Skin of body (tissue), 3 donors: ENCODE data around the gene ATP6V0A1. TPM values are rescaled to one million over a fixed set of nuclear protein-coding genes. Genes with fewer than 3 reads are reported as not detected.
A peak's percentile ranks its signal among the peaks of the same experiment; 100 is the strongest.

Experiments
- DNase-seq: peaks from one replicate; lab custom pipeline; 2025; lab: John Stamatoyannopoulos, UW
- small RNA-seq: library from RNA; depleted of rRNA; stranded (forward); fragments of <200 nt; gene quantifications from one replicate; pipeline ENCODE3, GENCODE V24; 2014; ENCODE audit warnings: low replicate concordance
- total RNA-seq: library from RNA; depleted of rRNA; stranded (reverse); fragments of >200 nt; gene quantifications from one replicate; pipeline ENCODE4 v1.2.3, GENCODE V29; 2014

ATP6V0A1 gene
- total RNA-seq, 1 donor from 2014 or later = 84.6 TPM

GRCh38 chr17:42559075-42559474 is 100.4 kb downstream of the ATP6V0A1 start:
- no peak for DNase-seq

GRCh38 chr17:42560246-42560645 is 101.6 kb downstream of the ATP6V0A1 start:
- no peak for DNase-seq

GRCh38 chr17:42561897-42562387 is 103.3 kb downstream of the ATP6V0A1 start, which contains the start of gene COASY:
COASY (plus strand) TSS chr17:42562148; CDS start chr17:42562623, 475 bp downstream.
- peak; percentile 98 for DNase-seq

GRCh38 chr17:42562388-42563142 is 103.9 kb downstream of the ATP6V0A1 start:
- DNase-seq = no peak

- DNase-seq = no peak
These were observed 104.4 kb downstream of the ATP6V0A1 start for GRCh38 chr17:42563143-42563509.

- DNase-seq = no peak
These were observed 104.9 kb downstream of the ATP6V0A1 start for GRCh38 chr17:42563543-42563942.

GRCh38 chr17:42563950-42564349 is 105.3 kb downstream of the ATP6V0A1 start:
- no peak for DNase-seq

GRCh38 chr17:42564815-42565522 is 106.3 kb downstream of the ATP6V0A1 start:
- no peak for DNase-seq

- no peak for DNase-seq
These were observed 107.0 kb downstream of the ATP6V0A1 start for GRCh38 chr17:42565523-42566214.

- DNase-seq = no peak
These were observed 107.7 kb downstream of the ATP6V0A1 start for GRCh38 chr17:42566215-42566882.

GRCh38 chr17:42566883-42567573 is 108.3 kb downstream of the ATP6V0A1 start, which contains the start of gene MLX:
MLX (plus strand) TSS chr17:42567100; CDS start chr17:42567125, 25 bp downstream.
- peak; percentile 70 for DNase-seq

- DNase-seq = no peak
These were observed 109.8 kb downstream of the ATP6V0A1 start for GRCh38 chr17:42568341-42569111.

- no peak for DNase-seq
These were observed 113.0 kb downstream of the ATP6V0A1 start for GRCh38 chr17:42571435-42572225.

Small RNA genes within 50 kb of the gene (small RNA-seq; reads per million reads assigned to genes)
- gene MIR548AT = 0.31 reads per million, percentile 32 among the genes with 10 or more reads in this experiment
- not detected for gene RNU7-97P

Other genes starting within 250 kb of the ATP6V0A1 start
- gene STAT5B, start 182.5 kb upstream of the ATP6V0A1 start, total RNA-seq = 35.6 TPM
- gene STAT5A, start 170.4 kb upstream of the ATP6V0A1 start, total RNA-seq = 27.8 TPM
- 107 TPM for gene STAT3, start 70.4 kb upstream of the ATP6V0A1 start, total RNA-seq
- 178 TPM for gene CAVIN1, start 35.6 kb upstream of the ATP6V0A1 start, total RNA-seq
- 9.5 TPM for gene NAGLU, start 77.4 kb downstream of the ATP6V0A1 start, total RNA-seq
- 0.59 TPM for gene HSD17B1, start 94.0 kb downstream of the ATP6V0A1 start, total RNA-seq
- 14.6 TPM for gene COASY, start 103.3 kb downstream of the ATP6V0A1 start, total RNA-seq
- gene MLX, start 108.2 kb downstream of the ATP6V0A1 start, total RNA-seq = 24.5 TPM
- gene PSMC3IP, start 118.9 kb downstream of the ATP6V0A1 start, total RNA-seq = 3.2 TPM
- gene RETREG3, start 150.5 kb downstream of the ATP6V0A1 start, total RNA-seq = 40.2 TPM
- gene TUBG1, start 150.8 kb downstream of the ATP6V0A1 start, total RNA-seq = 12.5 TPM
- 9.2 TPM for gene TUBG2, start 200.4 kb downstream of the ATP6V0A1 start, total RNA-seq
- 19.1 TPM for gene PLEKHH3, start 218.1 kb downstream of the ATP6V0A1 start, total RNA-seq
- gene CCR10, start 223.0 kb downstream of the ATP6V0A1 start, total RNA-seq = 0.79 TPM
- 8.3 TPM for gene CNTNAP1, start 223.7 kb downstream of the ATP6V0A1 start, total RNA-seq